NCI-H128 (cell line): ENCODE data around the gene CST3.
"Not testable (repeated sequence)": the region's sequence is repeated elsewhere in the genome, so short reads cannot be mapped to it uniquely, and the experiment has no call there.

ENCODE experiments used
- DNase-seq: peaks from one replicate; lab custom pipeline; 2025; ENCODE audit not compliant: unreplicated experiment; lab: John Stamatoyannopoulos, UW

The CST3 gene

GRCh38 chr20:23644164-23644563 is 6.4 kb upstream of the CST3 start:
- DNase-seq: no peak

GRCh38 chr20:23643659-23644058 is 5.9 kb upstream of the CST3 start:
- DNase-seq: no peak

- no peak for DNase-seq
Observed at GRCh38 chr20:23641936-23642751, 4.4 kb upstream of the CST3 start.

- DNase-seq: no peak
Observed at GRCh38 chr20:23640671-23641667, 3.2 kb upstream of the CST3 start.

- no peak for DNase-seq
Observed at GRCh38 chr20:23640018-23640601, 2.4 kb upstream of the CST3 start.

GRCh38 chr20:23639490-23639958 is 1.8 kb upstream of the CST3 start:
- DNase-seq: no peak

- DNase-seq: no peak
Observed at GRCh38 chr20:23638309-23638708, 554 bp upstream of the CST3 start.

GRCh38 chr20:23636908-23637281 is 860 bp downstream of the CST3 start:
- no peak for DNase-seq

GRCh38 chr20:23636182-23636907 is 1.4 kb downstream of the CST3 start:
- DNase-seq: no peak

- not testable (repeated sequence) for DNase-seq
Observed at GRCh38 chr20:23635768-23636090, 2.0 kb downstream of the CST3 start.

- no peak for DNase-seq
Observed at GRCh38 chr20:23634985-23635767, 2.6 kb downstream of the CST3 start.

GRCh38 chr20:23634044-23634801 is 3.5 kb downstream of the CST3 start:
- no peak for DNase-seq

- DNase-seq: no peak
Observed at GRCh38 chr20:23632711-23633573, 4.8 kb downstream of the CST3 start.

GRCh38 chr20:23631981-23632710 is 5.6 kb downstream of the CST3 start:
- DNase-seq: no peak

- DNase-seq: no peak
Observed at GRCh38 chr20:23631226-23631822, 6.4 kb downstream of the CST3 start.

GRCh38 chr20:23630392-23630849 is 7.3 kb downstream of the CST3 start:
- no peak for DNase-seq
